Putamen (tissue), 1 donor: Measurements from ENCODE around the gene TFE3.

Source experiments
- DNase-seq: peaks from one replicate; pipeline ENCODE4 v3.0.0-alpha.2; 2016; ENCODE audit warnings: low spot score

TFE3 gene

DNA sequence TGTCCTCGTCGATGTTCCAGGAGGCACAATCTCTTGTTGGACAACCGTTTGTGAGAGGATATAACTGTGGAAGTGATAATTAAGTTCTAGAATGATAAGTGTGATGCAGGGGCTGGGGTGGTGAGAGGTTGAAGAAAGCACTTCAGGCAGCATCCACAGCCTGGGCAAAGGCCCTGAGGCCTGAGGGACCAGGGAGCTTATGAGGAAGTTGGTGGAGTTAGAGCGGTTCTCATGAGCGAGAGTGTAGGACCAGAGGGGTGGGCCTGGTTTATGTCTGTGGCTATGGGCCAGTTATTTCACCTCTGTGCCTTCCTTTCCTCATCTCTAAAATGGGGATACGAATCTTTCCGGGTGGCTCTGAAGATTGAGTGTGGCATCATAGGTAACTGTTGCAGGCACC, 18.3 kb upstream of the TFE3 start:
- DNase-seq, result no peak

DNA sequence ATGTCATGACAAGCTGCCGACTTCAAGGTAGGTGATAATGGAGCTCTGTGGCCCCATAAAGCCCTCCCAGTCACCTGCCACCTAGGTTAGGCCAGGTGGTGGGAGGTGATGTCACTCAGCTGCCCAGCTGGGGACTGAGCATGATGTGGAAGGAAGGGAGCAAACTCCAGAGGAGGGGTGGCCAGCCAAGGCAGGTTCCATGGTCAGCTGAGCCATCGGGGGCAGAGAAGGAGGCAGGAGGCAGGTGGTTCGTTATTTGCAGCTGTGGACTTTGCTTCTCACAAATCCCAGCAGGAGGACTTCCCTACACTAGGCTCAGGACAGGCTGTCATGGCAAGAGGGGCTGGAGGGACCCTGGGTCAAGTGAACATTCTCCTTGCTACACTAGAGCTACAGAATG, 17.8 kb upstream of the TFE3 start:
- no peak for DNase-seq

DNA sequence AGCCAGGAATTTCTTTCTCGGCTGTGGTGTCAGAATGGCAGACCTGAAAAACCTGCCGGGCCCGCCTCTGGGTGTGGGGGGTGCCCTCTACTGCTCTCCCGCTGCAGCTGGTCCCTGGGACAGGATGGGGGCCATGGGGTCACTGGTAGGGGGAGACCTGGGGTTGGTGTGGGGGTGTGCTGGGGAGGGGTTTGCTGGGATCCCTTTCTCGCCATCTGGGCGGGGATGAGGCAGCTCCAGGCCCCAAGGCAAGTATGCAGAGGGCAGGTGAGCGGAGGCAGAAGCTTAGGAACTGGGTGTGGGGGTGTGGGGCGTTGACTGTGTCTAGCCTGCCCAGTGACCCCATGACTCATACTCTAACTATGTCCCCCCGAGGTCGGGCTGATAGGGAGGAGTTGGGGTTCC, 16.5 kb upstream of the TFE3 start:
- DNase-seq, result no peak

DNA sequence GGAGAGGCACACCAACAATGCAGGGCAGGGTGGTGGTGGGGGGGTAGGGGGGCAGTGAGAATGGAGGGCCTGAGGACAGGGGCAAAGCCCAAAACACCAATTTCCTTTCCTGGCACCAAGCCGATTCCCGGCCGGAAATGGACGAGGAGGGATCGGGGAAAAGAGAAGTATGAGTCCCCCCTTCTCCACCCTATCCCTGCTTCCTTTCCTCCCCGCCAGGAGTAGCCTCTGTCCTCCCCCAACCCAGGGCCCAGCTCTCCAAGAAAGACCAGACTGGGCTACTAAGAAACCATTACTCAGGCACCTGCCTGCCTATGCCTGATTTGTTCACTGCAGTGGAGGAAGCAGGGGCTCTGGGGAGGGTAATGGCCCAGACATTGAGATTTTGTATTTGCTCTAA, 16.0 kb upstream of the TFE3 start:
- no peak for DNase-seq

DNA sequence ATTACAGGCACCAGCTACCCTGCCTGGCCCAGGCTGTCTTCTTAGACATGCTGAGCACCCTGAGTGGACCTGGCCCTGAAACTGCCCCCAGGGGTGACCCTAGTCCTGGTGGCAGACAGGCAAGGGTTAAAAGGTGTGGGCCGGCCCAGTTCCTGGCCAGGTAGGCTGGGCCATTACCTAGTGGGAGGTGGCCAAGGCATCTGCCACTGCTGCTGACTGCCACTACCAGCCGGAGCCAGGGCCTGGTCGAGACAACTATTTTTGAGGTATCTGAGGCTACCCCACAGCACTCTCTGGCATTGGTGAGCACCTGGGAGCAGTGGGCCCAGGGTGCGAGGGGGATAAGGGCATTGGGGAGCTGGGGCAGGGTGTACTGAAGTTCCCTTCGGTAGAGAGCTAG, 15.6 kb upstream of the TFE3 start, which contains the start of gene CCDC120:
TSS of gene CCDC120 (plus strand) at position 206 of the 400 bp plus-strand sequence. CDS start 3,043 bp downstream, outside the sequence.
- DNase-seq, result no peak

DNA sequence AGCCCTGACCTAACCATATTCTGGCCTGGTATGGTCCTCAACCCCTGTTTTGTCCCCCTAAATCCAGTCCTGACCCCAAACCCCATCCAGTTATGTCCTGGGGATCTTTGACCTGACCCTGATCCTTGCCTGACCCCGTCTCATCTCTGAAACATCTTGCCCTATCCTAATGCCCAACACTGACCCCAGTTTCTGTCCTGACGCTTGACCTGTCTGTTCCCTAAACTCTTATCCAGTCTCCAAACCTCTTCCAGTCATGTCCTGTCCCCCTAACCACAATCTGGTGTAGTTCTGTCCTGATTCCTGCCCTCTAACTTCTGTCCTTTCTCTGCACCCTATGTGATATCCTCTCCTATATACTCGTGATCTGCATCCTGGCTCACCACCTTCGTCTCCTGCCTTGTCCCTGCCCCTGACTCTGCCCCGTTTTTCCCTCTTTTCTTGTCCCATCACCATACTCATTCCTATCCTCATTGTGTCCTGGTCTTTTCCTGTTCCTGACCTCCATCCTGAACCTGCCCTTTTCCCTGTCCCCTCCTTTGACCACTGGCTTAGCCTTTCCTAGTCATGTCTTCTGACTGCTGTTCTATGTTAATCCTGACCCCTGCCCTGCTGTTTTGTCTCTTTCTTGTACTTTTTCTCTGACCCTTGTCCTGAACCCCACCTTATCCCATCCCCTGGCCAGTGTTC, 11.1 kb upstream of the TFE3 start:
- DNase-seq, result no peak

DNA sequence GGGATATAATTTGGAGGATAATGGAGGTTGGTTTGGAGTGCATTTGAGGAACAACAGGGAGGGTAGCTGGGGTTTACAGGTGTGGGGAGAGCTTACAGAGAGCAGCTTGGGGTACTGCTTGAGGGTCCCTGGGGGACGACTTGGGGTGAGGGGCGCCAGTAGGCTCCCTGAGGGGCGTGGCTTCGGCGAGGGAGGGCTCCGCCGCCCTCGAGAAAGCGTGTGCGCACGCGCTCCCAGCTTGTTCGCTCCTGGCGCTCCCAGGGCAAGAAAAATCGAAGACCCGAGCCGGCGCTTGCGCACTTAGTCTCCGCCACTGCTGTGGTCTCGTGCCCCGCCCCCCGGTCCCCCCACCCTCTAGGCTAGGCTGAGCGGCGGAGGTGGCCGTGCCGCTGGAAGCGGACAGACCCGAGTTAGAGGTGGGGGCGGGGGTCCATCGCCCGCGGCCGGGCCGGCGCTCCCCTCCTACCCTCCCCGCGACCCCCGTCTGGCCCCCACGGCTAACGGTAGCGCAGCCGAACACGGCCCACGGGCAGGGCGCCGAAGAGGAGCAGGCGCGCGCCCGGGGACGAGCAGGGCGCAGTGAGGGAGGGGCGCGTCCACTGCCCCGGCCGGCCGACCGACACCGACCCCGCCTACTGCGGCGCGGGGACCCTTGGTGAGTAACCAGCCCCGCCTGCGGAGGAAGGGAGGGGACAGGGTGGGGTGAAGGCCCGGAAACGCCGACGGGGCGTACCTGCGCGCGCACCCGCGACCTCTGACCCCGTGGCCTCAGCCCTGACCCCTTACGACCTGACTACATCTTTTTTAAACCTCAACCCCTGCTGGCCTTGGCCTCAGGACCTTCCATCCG, 10.3 kb upstream of the TFE3 start:
- DNase-seq, result no peak

DNA sequence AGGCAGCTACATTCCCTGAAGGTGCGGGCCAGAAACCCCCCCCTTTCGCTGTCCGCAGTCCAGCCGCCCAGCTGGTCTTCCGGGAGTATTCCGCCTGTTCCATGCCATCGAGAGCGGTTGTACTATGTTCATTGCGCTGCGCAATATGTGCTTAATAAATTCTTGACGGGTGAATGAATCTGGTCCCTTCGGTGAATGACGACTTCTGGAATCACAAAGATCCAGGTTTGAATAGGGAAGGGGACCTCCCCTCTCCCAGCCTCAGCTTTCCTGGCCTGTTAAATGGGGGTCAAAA, 777 bp upstream of the TFE3 start:
- DNase-seq, result no peak

DNA sequence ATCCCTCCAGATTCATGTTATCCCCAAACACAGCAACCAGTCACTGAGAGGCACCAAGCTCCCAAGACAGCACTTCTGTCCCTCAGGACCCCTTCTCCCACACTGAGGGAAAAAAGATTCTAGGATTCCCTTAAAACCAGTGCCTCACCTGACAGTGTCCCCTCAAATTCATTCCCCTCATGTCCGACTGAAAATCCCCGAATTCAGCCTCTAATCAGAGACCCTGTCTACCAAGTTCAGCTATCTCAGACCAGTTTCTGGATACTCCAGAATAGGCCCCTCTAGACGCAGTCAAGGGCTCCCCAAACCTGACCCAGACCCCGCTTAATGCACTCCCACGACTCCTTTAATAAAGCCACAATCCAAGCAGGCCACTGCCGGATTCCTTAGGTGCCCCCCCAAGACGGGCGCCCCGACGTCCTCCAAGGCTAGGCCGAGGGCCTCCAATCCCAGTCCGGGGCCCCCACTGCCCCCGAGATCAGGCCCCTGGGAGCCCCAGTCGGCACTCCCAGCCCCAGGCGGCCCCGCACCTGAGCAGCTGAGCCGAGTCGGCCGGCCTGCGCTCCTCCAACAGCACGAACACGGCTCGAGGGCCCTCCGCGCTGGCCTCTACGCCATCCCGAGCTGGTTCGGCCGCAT, 457 bp downstream of the TFE3 start:
- DNase-seq, result no peak

DNA sequence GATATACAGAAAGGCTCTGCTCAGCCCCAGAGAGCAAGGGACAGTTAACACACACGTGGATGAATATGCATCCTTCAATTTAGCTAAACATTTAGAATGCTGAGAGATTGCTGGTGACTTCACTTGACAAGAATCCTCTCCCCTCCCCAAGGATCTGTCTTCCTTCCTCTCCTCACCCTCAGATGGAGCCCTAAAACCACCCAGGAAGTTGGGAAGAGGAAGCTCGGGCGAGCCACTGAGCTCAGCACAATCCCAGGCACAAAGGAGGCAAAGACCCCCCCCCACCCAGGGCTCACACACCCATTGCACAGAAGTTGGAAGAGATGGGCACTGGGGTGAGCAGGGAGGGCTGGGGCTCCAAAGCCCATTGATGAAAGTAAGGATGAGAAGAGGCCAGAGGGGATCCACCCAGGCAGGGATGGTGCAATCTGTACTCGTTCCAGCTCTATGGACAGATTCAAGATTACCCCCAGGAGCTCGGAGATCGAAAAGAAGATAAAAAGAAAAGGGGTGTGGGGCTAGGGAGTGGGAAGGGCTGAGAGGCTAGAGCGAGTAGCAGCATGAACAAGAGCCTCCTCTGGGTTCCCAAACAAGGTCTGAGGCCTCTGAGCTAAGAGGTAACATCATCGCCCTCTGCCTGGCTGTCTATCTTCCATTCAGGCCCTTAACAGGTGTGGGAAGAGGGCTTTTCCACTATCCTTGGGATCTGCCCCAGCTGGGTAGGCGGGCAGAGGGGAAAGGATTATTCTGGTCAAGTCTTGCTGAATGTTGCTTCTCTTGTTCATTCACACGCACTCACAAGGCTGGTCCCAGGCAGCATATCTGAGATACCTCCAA, 1.2 kb downstream of the TFE3 start:
- no peak for DNase-seq

DNA sequence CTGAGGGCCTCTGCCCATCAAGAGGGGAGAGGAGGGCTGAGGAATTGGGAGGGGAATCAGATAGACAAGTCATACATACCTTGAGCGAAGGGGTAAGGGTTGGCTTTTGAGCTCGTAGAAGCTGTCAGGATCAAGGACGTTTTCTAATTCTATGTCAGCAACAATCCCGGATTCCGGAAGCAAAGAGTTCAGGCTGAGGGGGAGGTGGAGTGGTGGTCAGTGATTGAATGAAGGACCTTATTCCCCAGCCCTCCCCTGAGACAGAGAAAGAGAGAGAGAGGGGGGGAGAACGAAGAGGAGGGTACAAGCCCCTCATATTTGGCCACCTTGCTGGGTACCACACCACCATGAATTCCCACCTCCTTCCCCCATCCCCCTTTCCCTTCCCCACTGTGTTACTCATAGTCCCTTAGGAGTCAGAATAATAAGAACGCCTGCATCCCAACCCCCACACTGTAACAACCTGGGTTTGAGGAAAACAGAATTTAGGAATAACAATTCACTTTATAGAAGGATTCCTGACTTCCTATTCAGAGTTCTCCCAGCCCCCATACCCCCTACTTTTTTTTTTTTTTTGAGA, 2.7 kb downstream of the TFE3 start:
- no peak for DNase-seq

DNA sequence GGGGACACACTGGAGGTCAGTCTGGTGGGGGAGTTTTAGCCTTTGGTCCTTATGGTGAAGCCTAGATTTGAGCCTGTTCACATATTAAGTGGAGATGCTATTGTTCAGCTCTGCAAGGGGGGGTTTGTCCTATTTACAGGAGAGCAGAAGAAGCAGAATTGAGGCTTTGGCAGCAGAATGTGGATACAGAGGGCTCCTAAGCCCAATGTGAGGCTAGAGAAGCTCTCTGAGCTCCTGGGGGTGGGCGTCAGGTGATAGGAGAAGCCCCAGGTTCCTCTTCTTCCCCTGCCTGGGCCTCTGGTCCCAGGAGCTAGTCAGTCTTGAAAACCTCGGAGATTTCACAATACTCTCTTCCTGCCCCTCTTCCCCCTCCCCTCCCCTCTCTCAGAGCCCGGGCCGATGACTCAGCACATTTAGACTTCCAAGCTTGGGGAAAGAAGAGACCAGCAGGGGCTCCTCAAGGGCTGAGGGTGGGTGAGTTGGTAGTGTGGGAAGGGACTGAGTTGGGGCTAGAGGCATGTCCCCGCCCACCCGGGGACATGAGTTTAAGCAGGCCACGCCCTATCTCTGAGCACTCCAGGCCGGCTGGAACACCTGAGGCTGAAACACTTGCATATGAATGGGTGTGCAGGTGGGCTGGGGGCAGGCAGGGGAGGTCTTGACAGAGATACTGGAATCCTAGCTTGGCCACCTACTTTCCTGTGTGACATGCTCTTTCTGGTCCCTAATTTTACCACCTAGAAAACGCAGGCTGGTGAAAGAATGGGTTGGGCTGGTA, 3.4 kb downstream of the TFE3 start:
- DNase-seq, result peak; percentile 55

DNA sequence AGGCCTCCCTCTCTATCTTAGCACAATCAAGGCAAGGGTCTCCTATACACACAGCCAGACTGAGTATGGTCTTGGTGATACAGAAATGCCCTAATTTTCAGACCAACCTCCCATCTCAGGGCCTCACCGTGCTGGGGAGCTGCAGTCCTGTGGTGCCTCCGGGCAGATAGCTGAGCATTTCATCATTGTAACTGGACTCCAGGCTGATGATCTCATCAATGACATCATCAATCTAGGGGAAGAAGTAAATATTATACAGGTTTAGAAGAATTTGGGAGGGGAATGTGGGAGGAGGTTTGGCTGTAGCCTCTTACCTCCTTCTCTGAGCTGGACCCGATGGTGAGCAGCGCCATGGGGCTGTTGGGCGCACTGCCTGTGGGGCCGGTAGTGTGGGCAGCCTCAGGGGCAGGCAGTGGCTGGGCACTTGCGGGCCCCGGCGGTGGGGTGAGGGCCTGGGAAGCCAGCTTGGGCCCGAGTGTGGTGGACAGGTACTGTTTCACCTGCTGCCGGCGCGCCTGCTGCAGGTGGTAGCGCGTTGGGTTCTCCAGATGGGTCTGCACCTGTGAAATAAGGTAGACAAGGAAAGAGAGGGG, 5.2 kb downstream of the TFE3 start:
- DNase-seq, result no peak

DNA sequence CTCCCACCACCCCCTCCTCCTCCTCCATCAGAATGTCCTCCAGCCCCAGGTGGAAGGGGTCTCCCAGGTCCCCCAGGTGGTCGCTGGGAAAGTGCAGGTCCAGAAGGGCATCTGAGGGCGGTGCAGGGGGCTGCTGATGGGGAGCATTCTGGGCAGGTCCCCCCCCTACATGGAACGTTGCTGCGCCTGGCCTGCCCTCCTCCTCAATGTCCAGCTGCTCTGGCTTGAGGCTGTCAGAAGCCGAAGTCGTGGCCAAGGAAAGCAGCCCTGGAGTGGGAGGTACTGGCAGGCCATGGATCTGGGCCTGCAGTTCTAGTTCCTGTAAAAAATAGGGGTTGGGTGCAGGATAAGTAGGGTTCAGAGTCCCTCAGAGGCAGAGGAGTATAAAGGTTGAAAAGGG, 12.9 kb downstream of the TFE3 start:
- no peak for DNase-seq

DNA sequence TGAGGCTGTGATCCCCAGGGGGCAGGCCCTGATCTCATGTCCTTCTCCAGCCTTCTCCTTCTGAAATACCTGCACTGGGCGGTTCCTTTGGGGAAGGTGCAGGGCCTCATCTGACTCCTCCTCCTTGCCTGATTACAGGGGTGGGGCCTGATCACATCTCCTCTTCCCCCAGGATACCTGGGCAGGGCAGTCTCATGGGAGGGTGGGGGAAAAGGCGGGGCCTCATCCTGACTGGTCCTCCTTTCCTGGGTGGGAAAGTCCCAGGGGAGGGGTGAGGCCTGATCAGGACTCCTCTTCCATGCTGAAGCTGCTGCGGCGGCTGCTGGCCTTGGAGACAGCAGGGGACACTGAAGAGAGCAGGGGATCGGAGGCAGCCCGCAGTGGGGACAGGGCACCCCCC, 13.3 kb downstream of the TFE3 start:
- DNase-seq, result no peak

DNA sequence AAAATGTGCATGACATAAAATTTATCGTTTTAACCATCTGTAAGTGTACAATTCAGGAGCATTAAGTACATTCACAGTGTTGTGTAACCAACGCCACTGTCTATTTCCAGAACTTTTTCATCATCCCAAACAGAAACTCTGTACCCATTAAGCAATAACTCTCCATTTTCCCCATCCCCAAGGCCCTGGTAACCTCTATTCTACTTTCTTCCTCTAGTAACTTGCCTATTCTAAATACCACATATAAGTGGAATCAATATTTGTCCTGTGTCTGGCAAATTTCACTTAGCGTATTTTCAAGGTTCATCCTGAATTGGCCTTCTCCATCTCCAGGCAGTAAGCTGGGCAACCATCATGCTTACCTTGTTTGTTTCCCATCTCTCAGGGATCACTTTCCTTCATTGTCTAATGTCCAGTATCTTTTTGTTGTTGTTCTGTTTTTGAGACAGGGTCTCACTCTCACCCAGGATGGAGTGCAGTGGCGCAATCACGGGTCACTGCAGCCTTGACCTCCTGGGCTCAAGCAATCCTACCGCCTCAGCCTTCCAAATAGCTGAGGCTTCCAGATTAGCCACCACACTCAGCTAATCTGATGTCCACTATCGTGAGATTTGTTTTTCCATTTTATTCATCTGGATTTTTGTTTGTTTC, 23.4 kb downstream of the TFE3 start:
- no peak for DNase-seq

DNA sequence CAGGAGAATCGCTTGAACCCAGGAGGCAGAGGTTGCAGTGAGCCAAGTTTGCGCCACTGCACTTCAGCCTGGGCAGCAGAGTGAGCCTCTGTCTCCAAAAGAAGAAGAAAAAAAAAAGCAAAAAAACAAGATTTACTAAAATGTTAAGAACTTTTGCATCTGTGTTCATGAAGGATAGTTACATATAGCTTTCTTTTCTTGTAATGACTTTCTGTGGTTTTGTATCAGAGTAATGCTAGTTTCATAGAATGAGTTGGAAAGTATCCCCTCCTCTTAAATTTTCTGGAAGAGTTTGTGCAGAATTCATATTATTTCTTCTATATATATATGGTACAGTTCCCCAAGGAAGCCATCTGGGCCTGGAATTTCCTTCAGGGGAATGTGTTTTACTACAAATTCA, 24.1 kb downstream of the TFE3 start:
- DNase-seq, result no peak

DNA sequence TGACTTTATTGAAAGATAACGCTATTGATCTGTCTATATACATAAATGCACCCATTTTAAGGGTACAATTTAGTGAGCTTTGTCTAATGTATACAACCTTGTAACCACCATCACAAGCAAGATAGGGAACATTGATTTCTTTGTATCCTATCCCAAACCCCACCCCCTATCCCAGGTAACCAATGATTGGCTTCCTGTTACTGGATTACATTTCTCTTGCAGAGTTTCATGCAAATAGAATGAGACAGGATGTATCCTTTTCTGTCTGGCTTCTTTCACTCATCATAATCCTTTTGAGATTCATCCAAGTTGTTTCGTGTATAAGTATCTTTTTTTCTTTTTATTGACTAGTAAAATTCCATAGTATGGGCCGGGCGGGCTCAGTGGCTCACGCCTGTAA, 39.5 kb downstream of the TFE3 start:
- no peak for DNase-seq

DNA sequence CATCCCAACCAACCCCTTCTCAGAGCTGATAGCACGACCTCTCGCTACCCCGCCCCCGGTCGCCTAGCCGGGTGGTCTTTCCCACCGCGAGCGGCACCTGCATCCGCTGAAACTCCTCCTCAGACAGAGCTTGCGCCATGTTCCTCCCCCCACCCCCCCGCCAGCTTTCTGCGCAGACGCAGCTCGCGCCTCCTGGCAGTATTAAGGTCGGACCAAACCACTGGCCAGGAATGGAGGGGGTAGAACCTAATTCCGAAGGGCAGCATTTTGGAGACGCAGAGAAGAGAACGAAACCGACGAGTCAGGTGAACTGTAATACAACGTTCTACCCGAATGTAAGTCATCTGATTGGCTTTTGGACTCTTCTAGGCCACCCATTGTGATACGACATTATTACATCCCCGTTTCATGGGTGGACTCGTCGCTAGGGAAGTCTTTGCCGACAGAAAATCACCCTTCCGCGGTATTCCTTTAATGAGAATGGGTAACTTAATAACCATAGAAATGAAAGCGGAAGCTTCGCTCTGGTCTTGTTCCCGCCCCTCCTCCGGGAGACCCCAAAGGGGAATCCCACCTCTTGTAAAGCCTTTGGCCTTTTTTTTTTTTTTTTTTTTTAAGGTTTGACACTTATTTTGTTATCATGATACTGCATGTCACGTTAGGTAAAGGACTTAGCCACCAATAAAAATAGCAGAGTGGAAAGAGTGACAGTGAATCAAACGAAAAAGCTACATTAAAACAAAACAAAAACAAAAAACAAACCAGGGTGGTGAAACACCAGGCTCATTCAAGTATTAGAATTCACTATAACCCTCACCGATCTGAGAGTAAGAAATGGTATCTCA, 40.8 kb downstream of the TFE3 start, which contains the start of gene GRIPAP1:
TSS of gene GRIPAP1 (minus strand) at position 174 of the 845 bp plus-strand sequence. CDS start at position 139, 35 bp downstream.
- DNase-seq, result peak; percentile 84
